HG03066 (cell line): ENCODE results near the gene PLEKHH3.

Experiments
- ATAC-seq: cut with Tn5 transposase; IDR thresholded peaks from one replicate; pipeline ENCODE4 v1.9.1; 2021; ENCODE audit warnings: low read depth; ENCODE audit not compliant: unreplicated experiment

PLEKHH3 gene, protein sequence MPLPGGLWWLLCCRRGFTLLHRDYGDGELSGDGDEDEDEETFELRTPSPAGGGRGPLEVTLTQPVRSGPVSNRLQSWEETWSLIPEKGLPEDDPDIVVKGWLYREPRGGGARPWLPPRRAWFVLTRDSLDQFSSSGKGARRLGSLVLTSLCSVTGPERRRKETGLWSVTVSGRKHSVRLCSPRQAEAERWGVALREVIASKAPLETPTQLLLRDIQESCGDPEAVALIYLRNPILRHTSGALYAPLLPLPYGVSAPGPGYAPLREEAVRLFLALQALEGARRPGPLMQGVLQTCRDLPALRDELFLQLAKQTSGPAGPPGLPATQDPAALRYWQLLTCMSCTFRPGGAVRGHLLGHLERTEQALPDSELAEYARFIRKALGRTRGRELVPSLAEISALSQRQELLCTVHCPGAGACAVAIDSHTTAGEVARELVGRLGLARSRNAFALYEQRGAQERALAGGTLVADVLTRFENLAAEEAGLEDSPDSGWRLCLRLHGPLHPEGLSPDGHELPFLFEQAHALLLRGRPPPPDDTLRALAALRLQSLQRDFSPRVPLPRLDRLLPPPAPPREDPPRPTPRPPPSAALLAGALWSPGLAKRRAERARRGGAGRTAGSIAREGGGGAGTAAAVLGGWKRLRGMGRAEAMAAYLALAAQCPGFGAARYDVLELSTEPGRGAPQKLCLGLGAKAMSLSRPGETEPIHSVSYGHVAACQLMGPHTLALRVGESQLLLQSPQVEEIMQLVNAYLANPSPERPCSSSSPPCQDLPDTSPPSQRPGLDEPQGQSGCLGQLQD

DNA sequence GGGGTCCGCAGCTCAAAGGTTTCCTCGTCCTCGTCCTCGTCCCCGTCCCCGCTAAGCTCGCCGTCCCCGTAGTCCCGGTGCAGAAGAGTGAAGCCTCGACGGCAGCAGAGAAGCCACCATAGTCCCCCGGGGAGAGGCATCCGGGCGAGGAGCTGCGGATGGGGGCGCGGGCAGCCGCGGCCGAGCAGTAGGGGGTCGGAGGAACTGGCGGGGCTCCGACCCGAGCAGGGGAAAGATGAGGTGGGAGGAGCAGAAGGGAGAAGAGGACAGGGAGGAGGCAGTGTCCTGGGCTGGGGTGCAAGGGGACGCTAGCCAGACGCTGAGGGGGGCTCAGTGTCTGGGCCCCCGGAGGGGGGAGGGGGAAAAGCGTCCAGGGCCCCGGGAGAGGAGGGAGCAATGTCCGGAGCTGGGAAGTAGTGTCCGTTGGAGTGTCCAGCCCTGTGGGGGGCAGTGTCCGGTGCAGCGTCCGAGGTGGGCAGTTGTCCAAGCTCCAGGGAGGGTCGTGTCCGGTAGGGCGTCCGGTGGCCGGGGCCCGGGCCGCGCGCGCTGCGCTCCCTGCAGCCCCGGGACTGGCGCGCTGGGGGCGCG is at the start of gene PLEKHH3:
Gene PLEKHH3, minus strand, starts transcription at position 571 of the 588 bp plus-strand sequence. Its CDS starts 431 bp downstream, at position 140.
- ATAC-seq: no peak

GRCh38 chr17:42725143-42725542 is 48.3 kb upstream of the PLEKHH3 start:
- no peak for ATAC-seq

GRCh38 chr17:42723636-42724035 is 46.8 kb upstream of the PLEKHH3 start:
- no peak for ATAC-seq

GRCh38 chr17:42720996-42721583 is 44.3 kb upstream of the PLEKHH3 start:
- no peak for ATAC-seq

GRCh38 chr17:42709561-42709960 is 32.8 kb upstream of the PLEKHH3 start:
- ATAC-seq: no peak

GRCh38 chr17:42708588-42708987 is 31.8 kb upstream of the PLEKHH3 start:
- ATAC-seq: no peak

- ATAC-seq: no peak
Observed at GRCh38 chr17:42706732-42707131, 29.9 kb upstream of the PLEKHH3 start.

DNA sequence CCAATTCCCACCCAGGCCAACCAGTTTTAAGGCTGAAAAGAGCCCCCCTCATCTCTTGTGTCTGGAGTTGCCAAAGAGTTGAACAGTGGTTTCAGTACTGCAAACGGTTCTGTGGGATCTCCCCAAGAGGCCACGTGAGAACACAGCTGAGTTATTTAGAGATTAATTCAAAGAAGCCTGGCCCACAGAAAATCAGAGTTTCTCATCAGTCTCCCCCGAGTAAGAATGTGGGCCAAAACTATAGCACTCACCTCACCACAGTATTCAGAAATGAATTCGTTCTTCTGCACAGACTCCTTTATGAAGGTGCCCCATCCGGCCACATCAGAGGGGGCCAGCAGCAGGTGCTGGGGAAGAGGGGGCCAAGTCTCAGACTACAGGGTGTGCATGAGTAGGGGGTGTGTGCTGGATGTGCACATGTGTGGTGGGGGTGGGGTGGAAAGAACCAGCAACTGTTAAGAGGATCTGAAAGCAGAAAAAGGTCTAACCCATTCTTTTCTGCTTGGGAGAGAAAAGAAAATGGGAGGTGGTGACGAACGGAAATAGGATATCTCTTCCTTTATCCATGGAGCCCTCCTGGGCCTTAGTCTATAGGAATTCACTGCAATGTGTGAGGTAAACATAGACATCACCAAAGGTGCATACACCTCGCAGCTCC is 28.2 kb upstream of the PLEKHH3 start:
- ATAC-seq: no peak

- no peak for ATAC-seq
Observed at GRCh38 chr17:42704490-42704836, 27.7 kb upstream of the PLEKHH3 start.

DNA sequence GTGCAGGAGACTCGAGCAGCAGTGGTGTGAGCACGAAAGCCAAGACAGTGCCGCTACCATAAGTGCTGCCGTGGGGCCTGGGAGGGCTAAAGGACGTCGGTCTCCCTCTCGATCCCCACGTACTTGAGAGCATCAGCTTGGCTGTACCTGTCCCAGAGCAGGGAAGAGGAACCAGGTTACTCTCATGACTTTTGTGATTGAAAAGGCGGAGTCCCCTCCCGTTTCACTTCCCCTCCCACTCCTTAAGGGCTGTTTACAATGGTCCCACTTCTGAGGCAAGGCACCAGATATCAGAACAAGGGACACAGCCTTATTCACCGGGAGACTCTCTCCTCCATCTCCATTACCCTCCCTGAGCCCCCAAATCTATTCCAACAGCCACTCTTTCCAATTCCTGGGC is 25.7 kb upstream of the PLEKHH3 start:
- ATAC-seq: no peak

GRCh38 chr17:42700586-42701289 is 23.9 kb upstream of the PLEKHH3 start:
- no peak for ATAC-seq

DNA sequence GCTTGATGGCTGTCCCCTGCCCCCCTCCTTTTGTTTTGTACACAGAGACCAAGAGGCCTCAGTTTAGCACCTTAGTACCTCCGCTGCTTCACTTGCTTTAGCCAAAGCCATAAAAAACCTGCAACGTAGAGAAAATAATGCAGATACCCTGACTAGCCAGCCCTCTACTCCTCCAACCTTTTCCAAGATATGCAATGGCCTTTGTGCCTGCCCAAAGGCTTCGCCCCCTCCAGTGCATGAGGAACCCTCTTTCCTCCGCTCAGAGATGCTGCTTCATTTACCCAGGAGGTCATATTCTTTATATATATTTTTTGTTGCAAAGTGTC is 22.6 kb upstream of the PLEKHH3 start:
- no peak for ATAC-seq

- ATAC-seq: no peak
Observed at GRCh38 chr17:42698736-42699414, 22.1 kb upstream of the PLEKHH3 start.

GRCh38 chr17:42697108-42697811 is 20.5 kb upstream of the PLEKHH3 start:
- no peak for ATAC-seq

- ATAC-seq: no peak
Observed at GRCh38 chr17:42695500-42695899, 18.7 kb upstream of the PLEKHH3 start.

DNA sequence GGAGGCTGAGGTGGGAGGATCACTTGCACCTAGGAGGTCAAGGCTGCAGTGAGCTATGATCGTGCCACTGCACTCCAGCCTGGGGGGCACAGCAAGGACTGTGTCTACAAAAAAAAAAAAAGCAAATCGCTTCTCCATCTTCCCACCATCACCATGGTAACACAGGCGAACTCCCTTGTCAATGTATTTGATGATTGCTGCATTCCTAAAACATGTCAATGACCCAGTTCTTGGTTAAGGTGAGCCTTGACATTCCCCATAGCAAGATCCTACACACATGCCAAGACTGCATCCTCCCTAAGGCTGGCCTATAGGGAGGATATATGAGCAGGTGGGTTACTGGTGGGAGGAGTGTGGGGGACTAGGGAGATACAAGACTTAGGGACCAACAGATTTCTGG is 17.7 kb upstream of the PLEKHH3 start:
- no peak for ATAC-seq

DNA sequence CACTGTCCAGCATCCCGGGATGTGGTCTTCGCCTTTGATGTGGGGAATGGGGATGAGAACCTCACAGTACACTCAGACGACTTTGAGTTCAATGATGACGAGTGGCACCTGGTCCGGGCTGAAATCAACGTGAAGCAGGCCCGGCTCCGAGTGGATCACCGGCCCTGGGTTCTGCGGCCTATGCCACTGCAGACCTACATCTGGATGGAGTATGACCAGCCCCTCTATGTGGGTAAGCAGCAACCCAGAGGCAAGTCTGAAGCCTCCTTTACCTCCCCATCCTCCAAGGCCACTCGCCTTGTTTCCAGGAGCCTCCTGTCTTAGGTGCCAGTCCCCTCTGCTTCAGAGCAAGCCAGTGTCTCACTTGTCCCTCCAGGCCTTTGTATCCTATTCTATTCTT is 15.7 kb upstream of the PLEKHH3 start:
- ATAC-seq: no peak

- no peak for ATAC-seq
Observed at GRCh38 chr17:42691021-42691545, 14.3 kb upstream of the PLEKHH3 start.

DNA sequence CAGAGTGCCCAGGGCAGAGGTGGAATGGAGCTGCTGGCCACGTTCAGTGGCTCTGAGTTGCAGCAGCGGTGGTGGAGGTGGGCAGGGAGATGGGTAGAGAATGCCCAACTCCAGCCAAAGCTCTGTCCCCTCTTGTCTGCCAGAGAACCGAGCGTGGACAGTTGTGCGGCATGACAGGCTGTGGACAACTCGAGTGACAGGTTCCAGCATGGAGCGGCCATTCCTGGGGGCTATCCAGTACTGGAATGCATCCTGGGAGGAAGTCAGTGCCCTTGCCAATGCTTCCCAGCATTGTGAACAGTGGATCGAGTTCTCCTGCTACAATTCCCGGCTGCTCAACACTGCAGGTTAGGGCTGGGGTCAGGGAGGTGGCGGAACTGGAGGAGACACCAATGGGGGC is 13.8 kb upstream of the PLEKHH3 start:
- ATAC-seq: no peak
